ENCODE data around the gene PTPRT. TPM values are rescaled to one million over a fixed set of nuclear protein-coding genes. Genes with fewer than 3 reads are reported as not detected.

PTPRT gene
- total and polyA plus RNA-seq, 10 of the 15 experiments (the other 5 are each of a cell fraction or from before 2014, with no cell fraction given) = not detected

DNA sequence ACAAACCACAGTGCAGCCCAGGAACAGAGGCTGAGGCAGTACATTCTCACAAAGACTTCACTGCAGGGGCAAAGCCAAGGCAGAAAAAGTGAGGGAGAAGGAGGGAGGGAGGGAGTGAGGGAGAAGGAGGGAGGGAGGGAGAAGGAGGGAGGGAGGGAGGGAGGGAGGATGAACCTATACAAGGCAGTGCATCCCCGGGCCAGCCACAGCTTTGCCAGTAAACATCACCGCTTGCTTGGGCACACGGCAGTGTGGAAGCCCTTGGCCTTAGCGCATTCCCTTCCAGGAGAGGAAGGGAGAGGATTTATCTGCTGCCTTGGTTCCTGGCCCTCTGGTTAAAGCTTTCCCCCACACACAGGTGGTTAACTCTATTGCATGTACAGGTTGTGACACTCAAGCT is 234.0 kb downstream of the PTPRT start:
- ChIA-PET RAD21 (ENCODE audit: unreplicated experiment) (no interaction called here), SMC1A (ENCODE audit: uncharacterized antibody, unreplicated experiment) (no interaction called here), POLR2A (no interaction called here), CTCF (interaction anchor here (1.5 kb wide), 1 partner anchor 109 kb away, joined by 3 read pairs; no protein-coding TSS in a partner anchor)
- ATAC-seq (no peak), FAIRE-seq (no peak), DNase-seq (ENCODE audit: low read depth, low spot score) (no peak)
- Histone ChIP-seq H3K4me1 (ENCODE audit: control insufficient read depth, insufficient read depth, low read length) (no peaks in the 10 kb centered on the region), H4K20me1 (ENCODE audit: control insufficient read depth, insufficient read depth) (no peaks in the 10 kb centered on the region), H3K4me2 (ENCODE audit: control insufficient read depth, insufficient read depth) (no peak overlapping the region), H3K4me3 (no peak overlapping the region), H3K9ac (ENCODE audit: control insufficient read depth, insufficient read depth, low read length) (no peak overlapping the region), H3K27ac (ENCODE audit: control insufficient read depth, insufficient read depth) (no peak overlapping the region), H3K36me3 (ENCODE audit: control insufficient read depth in 2 of 2, insufficient read depth in 2 of 2, low read length in 1 of 2) (no peaks in the 10 kb centered on the region), H2AFZ (ENCODE audit: control insufficient read depth, low read depth, low read length) (no peak overlapping the region), H3K79me2 (ENCODE audit: control insufficient read depth, insufficient read depth, low read length) (no peaks in the 10 kb centered on the region), H3K9me3 (replicated peaks; ENCODE audit: control insufficient read depth, insufficient read depth, low read length) (no peaks in the 10 kb centered on the region), H3K27me3 (replicated peaks in 1 of 2; ENCODE audit: control insufficient read depth in 2 of 2, insufficient read depth in 2 of 2, low read length in 1 of 2) (no peaks in the 10 kb centered on the region)
- in situ Hi-C loops (cut with MboI) (no loop called here), intact Hi-C loops (cut with micrococcal nuclease; ENCODE audit: unreplicated experiment) (no loop called here)
- 40% methylated on average over 4 of the region's 4 CpGs for WGBS (ENCODE audit: insufficient coverage, insufficient replicate concordance, low lambda C conversion rate, missing lambda C conversion rate)
- BruUV-seq (replicated peaks) = no TSS peak
- TF ChIP-seq RELA (IDR thresholded peaks at IDR 0.05; ENCODE audit: borderline replicate concordance, partially characterized antibody) = no peak
- TF ChIP-seq RFX5 (IDR thresholded peaks at IDR 0.05; ENCODE audit: low read depth, low read length) = no peak
- no peak for TF ChIP-seq LARP7 (IDR thresholded peaks at IDR 0.05)
- no peak for TF ChIP-seq HDGF (IDR thresholded peaks at IDR 0.05)
- TF ChIP-seq, protein P1, sequence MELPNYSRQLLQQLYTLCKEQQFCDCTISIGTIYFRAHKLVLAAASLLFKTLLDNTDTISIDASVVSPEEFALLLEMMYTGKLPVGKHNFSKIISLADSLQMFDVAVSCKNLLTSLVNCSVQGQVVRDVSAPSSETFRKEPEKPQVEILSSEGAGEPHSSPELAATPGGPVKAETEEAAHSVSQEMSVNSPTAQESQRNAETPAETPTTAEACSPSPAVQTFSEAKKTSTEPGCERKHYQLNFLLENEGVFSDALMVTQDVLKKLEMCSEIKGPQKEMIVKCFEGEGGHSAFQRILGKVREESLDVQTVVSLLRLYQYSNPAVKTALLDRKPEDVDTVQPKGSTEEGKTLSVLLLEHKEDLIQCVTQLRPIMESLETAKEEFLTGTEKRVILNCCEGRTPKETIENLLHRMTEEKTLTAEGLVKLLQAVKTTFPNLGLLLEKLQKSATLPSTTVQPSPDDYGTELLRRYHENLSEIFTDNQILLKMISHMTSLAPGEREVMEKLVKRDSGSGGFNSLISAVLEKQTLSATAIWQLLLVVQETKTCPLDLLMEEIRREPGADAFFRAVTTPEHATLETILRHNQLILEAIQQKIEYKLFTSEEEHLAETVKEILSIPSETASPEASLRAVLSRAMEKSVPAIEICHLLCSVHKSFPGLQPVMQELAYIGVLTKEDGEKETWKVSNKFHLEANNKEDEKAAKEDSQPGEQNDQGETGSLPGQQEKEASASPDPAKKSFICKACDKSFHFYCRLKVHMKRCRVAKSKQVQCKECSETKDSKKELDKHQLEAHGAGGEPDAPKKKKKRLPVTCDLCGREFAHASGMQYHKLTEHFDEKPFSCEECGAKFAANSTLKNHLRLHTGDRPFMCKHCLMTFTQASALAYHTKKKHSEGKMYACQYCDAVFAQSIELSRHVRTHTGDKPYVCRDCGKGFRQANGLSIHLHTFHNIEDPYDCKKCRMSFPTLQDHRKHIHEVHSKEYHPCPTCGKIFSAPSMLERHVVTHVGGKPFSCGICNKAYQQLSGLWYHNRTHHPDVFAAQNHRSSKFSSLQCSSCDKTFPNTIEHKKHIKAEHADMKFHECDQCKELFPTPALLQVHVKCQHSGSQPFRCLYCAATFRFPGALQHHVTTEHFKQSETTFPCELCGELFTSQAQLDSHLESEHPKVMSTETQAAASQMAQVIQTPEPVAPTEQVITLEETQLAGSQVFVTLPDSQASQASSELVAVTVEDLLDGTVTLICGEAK (IDR thresholded peaks at IDR 0.05; ENCODE audit: borderline replicate concordance) = no peak
- no peak for TF ChIP-seq BACH1 (IDR thresholded peaks at IDR 0.05; ENCODE audit: borderline replicate concordance)
- TF ChIP-seq, protein P2, sequence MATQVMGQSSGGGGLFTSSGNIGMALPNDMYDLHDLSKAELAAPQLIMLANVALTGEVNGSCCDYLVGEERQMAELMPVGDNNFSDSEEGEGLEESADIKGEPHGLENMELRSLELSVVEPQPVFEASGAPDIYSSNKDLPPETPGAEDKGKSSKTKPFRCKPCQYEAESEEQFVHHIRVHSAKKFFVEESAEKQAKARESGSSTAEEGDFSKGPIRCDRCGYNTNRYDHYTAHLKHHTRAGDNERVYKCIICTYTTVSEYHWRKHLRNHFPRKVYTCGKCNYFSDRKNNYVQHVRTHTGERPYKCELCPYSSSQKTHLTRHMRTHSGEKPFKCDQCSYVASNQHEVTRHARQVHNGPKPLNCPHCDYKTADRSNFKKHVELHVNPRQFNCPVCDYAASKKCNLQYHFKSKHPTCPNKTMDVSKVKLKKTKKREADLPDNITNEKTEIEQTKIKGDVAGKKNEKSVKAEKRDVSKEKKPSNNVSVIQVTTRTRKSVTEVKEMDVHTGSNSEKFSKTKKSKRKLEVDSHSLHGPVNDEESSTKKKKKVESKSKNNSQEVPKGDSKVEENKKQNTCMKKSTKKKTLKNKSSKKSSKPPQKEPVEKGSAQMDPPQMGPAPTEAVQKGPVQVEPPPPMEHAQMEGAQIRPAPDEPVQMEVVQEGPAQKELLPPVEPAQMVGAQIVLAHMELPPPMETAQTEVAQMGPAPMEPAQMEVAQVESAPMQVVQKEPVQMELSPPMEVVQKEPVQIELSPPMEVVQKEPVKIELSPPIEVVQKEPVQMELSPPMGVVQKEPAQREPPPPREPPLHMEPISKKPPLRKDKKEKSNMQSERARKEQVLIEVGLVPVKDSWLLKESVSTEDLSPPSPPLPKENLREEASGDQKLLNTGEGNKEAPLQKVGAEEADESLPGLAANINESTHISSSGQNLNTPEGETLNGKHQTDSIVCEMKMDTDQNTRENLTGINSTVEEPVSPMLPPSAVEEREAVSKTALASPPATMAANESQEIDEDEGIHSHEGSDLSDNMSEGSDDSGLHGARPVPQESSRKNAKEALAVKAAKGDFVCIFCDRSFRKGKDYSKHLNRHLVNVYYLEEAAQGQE (IDR thresholded peaks at IDR 0.05; ENCODE audit: low read depth, low read length) = no peak
- TF ChIP-seq GABPA (IDR thresholded peaks at IDR 0.05; ENCODE audit: low read depth) = no peak
- TF ChIP-seq TARDBP (IDR thresholded peaks at IDR 0.05; ENCODE audit: borderline replicate concordance) = no peak
- TF ChIP-seq, protein P3, sequence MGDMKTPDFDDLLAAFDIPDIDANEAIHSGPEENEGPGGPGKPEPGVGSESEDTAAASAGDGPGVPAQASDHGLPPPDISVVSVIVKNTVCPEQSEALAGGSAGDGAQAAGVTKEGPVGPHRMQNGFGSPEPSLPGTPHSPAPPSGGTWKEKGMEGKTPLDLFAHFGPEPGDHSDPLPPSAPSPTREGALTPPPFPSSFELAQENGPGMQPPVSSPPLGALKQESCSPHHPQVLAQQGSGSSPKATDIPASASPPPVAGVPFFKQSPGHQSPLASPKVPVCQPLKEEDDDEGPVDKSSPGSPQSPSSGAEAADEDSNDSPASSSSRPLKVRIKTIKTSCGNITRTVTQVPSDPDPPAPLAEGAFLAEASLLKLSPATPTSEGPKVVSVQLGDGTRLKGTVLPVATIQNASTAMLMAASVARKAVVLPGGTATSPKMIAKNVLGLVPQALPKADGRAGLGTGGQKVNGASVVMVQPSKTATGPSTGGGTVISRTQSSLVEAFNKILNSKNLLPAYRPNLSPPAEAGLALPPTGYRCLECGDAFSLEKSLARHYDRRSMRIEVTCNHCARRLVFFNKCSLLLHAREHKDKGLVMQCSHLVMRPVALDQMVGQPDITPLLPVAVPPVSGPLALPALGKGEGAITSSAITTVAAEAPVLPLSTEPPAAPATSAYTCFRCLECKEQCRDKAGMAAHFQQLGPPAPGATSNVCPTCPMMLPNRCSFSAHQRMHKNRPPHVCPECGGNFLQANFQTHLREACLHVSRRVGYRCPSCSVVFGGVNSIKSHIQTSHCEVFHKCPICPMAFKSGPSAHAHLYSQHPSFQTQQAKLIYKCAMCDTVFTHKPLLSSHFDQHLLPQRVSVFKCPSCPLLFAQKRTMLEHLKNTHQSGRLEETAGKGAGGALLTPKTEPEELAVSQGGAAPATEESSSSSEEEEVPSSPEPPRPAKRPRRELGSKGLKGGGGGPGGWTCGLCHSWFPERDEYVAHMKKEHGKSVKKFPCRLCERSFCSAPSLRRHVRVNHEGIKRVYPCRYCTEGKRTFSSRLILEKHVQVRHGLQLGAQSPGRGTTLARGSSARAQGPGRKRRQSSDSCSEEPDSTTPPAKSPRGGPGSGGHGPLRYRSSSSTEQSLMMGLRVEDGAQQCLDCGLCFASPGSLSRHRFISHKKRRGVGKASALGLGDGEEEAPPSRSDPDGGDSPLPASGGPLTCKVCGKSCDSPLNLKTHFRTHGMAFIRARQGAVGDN (IDR thresholded peaks at IDR 0.05) = no peak
- TF ChIP-seq NR2F1 (conservative IDR thresholded peaks at IDR 0.05) = no peak
- TF ChIP-seq MEF2A (IDR thresholded peaks at IDR 0.05; ENCODE audit: insufficient read depth, low read depth, low read length) = no peak
